A673 (cell line): Measurements from ENCODE around the gene BRD2. TPM values are rescaled to one million over a fixed set of nuclear protein-coding genes. Genes with fewer than 3 reads are reported as not detected.

Source experiments
- BruUV-seq: library from RNA; stranded (reverse); fragments of 400-500 nt; replicated peaks from 2 replicates; lab custom pipeline; 2021; lab: Mats Ljungman, UMichigan
- CTCF ChIA-PET: fragments of 300-600 bp; sonication (Branson Sonifier 250); formaldehyde crosslinking; loops from one replicate; lab custom pipeline; 2022; ENCODE audit warnings: antibody characterized with exemption; lab: Charles Lee
- POLR2A ChIA-PET: fragments of 300-600 bp; sonication (Branson Sonifier 250); formaldehyde crosslinking; loops from one replicate; lab custom pipeline; 2022; ENCODE audit warnings: antibody characterized with exemption; ENCODE audit not compliant: low non-redundant PET; lab: Charles Lee
- DNase-seq: peaks from one replicate; pipeline ENCODE4 v3.0.0-alpha.2; 2015; ENCODE audit warnings: low spot score
- H3K27ac ChIP-seq: fragments of 200-600 bp; sonication (generic); 2 replicates; pipeline ENCODE4 v1.5.1; 2016; ENCODE audit warnings: mixed run types, low read depth, mild to moderate bottlenecking, mixed read lengths, antibody characterized with exemption, low read length; ENCODE audit not compliant: poor library complexity, severe bottlenecking
- H3K27me3 ChIP-seq: fragments of 200-600 bp; sonication (generic); replicated peaks from 2 replicates; pipeline ENCODE4 v1.6.1; 2017; ENCODE audit warnings: mixed run types, low read depth, mild to moderate bottlenecking, mixed read lengths, antibody characterized with exemption, low read length; ENCODE audit not compliant: insufficient read depth, poor library complexity
- H3K36me3 ChIP-seq: fragments of 200-600 bp; sonication (generic); 2 replicates; pipeline ENCODE4 v1.6.1; 2016; ENCODE audit warnings: mixed run types, mild to moderate bottlenecking, mixed read lengths, antibody characterized with exemption, low read length; ENCODE audit not compliant: insufficient read depth, poor library complexity, severe bottlenecking
- H3K4me1 ChIP-seq: fragments of 200-600 bp; sonication (generic); 2 replicates; pipeline ENCODE4 v1.6.1; 2017; ENCODE audit warnings: mixed run types, mild to moderate bottlenecking, mixed read lengths, antibody characterized with exemption, low read length; ENCODE audit not compliant: insufficient read depth, poor library complexity, severe bottlenecking
- H3K4me3 ChIP-seq: fragments of 200-600 bp; sonication (generic); 2 replicates; pipeline ENCODE4 v1.5.1; 2016; ENCODE audit warnings: low read depth, mixed run types, mild to moderate bottlenecking, mixed read lengths, low read length; ENCODE audit not compliant: poor library complexity, severe bottlenecking
- H3K9me3 ChIP-seq: fragments of 200-600 bp; sonication (generic); 2 replicates; pipeline ENCODE4 v1.6.1; 2016; ENCODE audit warnings: mixed run types, low read depth, mild to moderate bottlenecking, mixed read lengths, antibody characterized with exemption, low read length; ENCODE audit not compliant: poor library complexity, severe bottlenecking
- CTCF ChIP-seq: fragments of 300-800, 200-600 bp; sonication (generic); conservative IDR thresholded peaks from 2 replicates; pipeline ENCODE4 v1.5.1; 2017; ENCODE audit warnings: low read depth, mild to moderate bottlenecking, antibody characterized with exemption, low read length, moderate library complexity, mixed read lengths
- EZH2 ChIP-seq: fragments of 200-600 bp; sonication (generic); IDR thresholded peaks from 2 replicates; pipeline ENCODE4 v1.6.1; 2017; ENCODE audit warnings: borderline replicate concordance, low read depth, mild to moderate bottlenecking, mixed read lengths, antibody characterized with exemption, low read length; ENCODE audit not compliant: poor library complexity, severe bottlenecking
- intact Hi-C: fragments of 100-400 bp; cut with micrococcal nuclease; formaldehyde crosslinking; loops from one replicate; pipeline ENCODE4 v1.10.0; 2022; ENCODE audit not compliant: unreplicated experiment
- total RNA-seq: library from RNA; stranded (reverse); gene quantifications from 2 replicates; pipeline ENCODE4 v1.2.3, GENCODE V29; 2021

BRD2 gene
- total RNA-seq, 1 experiment from 2014 or later, result 335 TPM

DNA sequence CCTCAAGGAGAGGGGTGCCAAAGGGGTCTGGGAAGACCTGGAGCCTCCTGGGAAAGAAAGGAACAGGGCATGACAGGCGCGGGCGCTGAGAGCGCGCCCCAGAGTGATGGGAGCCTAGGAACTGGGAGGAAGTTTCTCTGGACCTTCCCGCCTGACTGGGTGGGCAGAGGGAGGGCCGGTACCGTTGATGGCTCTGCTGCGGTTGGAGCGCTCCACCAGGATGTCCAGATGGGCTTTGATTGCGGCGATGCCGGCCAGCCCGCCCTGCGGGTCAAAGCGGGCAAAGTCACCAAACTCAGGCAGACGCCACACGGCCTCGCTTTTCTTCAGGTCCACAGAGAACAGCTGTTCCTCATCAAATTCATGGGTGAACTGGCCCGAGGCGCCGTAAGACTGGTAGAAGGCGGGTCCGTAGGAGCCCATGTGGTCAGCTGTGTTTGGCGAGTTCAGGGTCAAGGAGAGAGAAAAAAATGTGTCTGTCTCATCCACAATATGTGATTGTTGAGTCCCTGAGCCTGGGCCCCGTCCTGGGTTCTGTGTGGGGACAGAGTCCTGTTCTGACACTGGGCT, 39.5 kb downstream of the BRD2 start:
- Histone ChIP-seq H3K27ac (no peak overlapping the region), H3K4me3 (no peak overlapping the region), H3K27me3 (peaks cover 12% of the 10 kb centered on the region), H3K9me3 (no peaks in the 10 kb centered on the region), H3K36me3 (no peaks in the 10 kb centered on the region), H3K4me1 (no peaks in the 10 kb centered on the region)
- BruUV-seq, result no TSS peak
- TF ChIP-seq EZH2 (no peak), CTCF (no peak)
- intact Hi-C loops, result no loop called here
- CTCF ChIA-PET, result no interaction called here
- DNase-seq, result no peak
- POLR2A ChIA-PET, result no interaction called here

GRCh38 chr6:33008944-33009861, 40.8 kb downstream of the BRD2 start, which contains the start of gene HLA-DOA:
HLA-DOA (minus strand) TSS chr6:33009591.
- BruUV-seq, result no TSS peak
- ChIA-PET CTCF (interaction anchor here (0.6 to 1.1 kb wide), 4 partner anchors 25 to 236 kb away, joined by 3 to 5 read pairs (median 3); no protein-coding TSS in a partner anchor), POLR2A (no interaction called here)
- DNase-seq, result peak; percentile 65
- H3K27me3 ChIP-seq, result peaks cover 17% of the 10 kb centered on the region
- no peaks in the 10 kb centered on the region for H3K9me3 ChIP-seq
- H3K27ac ChIP-seq, result no peak within 1 kb of the TSS
- intact Hi-C loops, result no loop called here
- H3K4me1 ChIP-seq, result no peaks in the 10 kb centered on the region
- H3K36me3 ChIP-seq, result no peaks in the 10 kb centered on the region
- peak within 1 kb of the TSS; percentile 36 for H3K4me3 ChIP-seq
- TF ChIP-seq EZH2, result no peak
- no peak; the same call in 1 of the 2 replicates for TF ChIP-seq CTCF

GRCh38 chr6:33010356-33010755, 42.0 kb downstream of the BRD2 start:
- ChIA-PET POLR2A (no interaction called here), CTCF (interaction anchor here (0.6 to 1.1 kb wide), 2 partner anchors 26 to 235 kb away, joined by 3 to 5 read pairs; no protein-coding TSS in a partner anchor)
- H3K9me3 ChIP-seq, result no peaks in the 10 kb centered on the region
- H3K27ac ChIP-seq, result no peak overlapping the region
- intact Hi-C loops, result loop anchor here (10.0 kb wide), 1 partner anchor 134 kb away; no protein-coding TSS in a partner anchor
- DNase-seq, result no peak
- TF ChIP-seq EZH2, result no peak
- TF ChIP-seq CTCF, result no peak
- no peak overlapping the region for H3K4me3 ChIP-seq
- H3K36me3 ChIP-seq, result no peaks in the 10 kb centered on the region
- H3K4me1 ChIP-seq, result no peaks in the 10 kb centered on the region
- no TSS peak for BruUV-seq
- peaks cover 20% of the 10 kb centered on the region for H3K27me3 ChIP-seq
